HUDEP-2 (cell line): ENCODE data around the gene CELSR1.
"Not testable (repeated sequence)": the region's sequence is repeated elsewhere in the genome, so short reads cannot be mapped to it uniquely, and the experiment has no call there.

Source experiments
- DNase-seq, 76 experiments: peaks; one replicate each; lab custom pipeline; 2025; ENCODE audit not compliant: unreplicated experiment in 76 of 76; lab: John Stamatoyannopoulos, UW

The CELSR1 gene

GRCh38 chr22:46515208-46516111 is 22.0 kb downstream of the CELSR1 start:
- no peak for DNase-seq

GRCh38 chr22:46514592-46515207 is 22.7 kb downstream of the CELSR1 start:
- DNase-seq, result no peak

- no peak for DNase-seq
Measured at GRCh38 chr22:46513908-46514550, 23.4 kb downstream of the CELSR1 start.

- DNase-seq, result no peak
Measured at GRCh38 chr22:46512683-46513082, 24.7 kb downstream of the CELSR1 start.

GRCh38 chr22:46512039-46512370 is 25.4 kb downstream of the CELSR1 start:
- no peak for DNase-seq

- no peak for DNase-seq
Measured at GRCh38 chr22:46511151-46512038, 26.0 kb downstream of the CELSR1 start.

GRCh38 chr22:46509416-46510089 is 27.9 kb downstream of the CELSR1 start:
- DNase-seq, result no peak

GRCh38 chr22:46508491-46508999 is 28.9 kb downstream of the CELSR1 start:
- DNase-seq, result no peak

- DNase-seq, result no peak
Measured at GRCh38 chr22:46507451-46508425, 29.7 kb downstream of the CELSR1 start.

- DNase-seq, result no peak
Measured at GRCh38 chr22:46504584-46504983, 32.8 kb downstream of the CELSR1 start.

- DNase-seq, result no peak
Measured at GRCh38 chr22:46502440-46503175, 34.8 kb downstream of the CELSR1 start.

GRCh38 chr22:46501701-46502100 is 35.7 kb downstream of the CELSR1 start:
- DNase-seq, result no peak

- DNase-seq, result not testable (repeated sequence)
Measured at GRCh38 chr22:46501265-46501664, 36.2 kb downstream of the CELSR1 start.

- DNase-seq, result no peak
Measured at GRCh38 chr22:46500201-46500600, 37.2 kb downstream of the CELSR1 start.

- DNase-seq, result no peak
Measured at GRCh38 chr22:46499805-46500189, 37.6 kb downstream of the CELSR1 start.

GRCh38 chr22:46491946-46492345 is 45.5 kb downstream of the CELSR1 start:
- no peak for DNase-seq

GRCh38 chr22:46490538-46490937 is 46.9 kb downstream of the CELSR1 start:
- no peak for DNase-seq
